Umbilical cord (tissue), 2 donors: ENCODE data around the gene SLC8A2. TPM values are rescaled to one million over a fixed set of nuclear protein-coding genes. Genes with fewer than 3 reads are reported as not detected.

Experiments used
- DNase-seq: peaks from one replicate; pipeline ENCODE4 v3.0.0-alpha.2; 2015; ENCODE audit warnings: low spot score
- total RNA-seq: library from RNA; depleted of rRNA; stranded (reverse); fragments of >200 nt; gene quantifications from one replicate; pipeline ENCODE4 v1.2.3, GENCODE V29; 2014; ENCODE audit warnings: low replicate concordance; ENCODE audit not compliant: insufficient read depth

Gene SLC8A2
- total RNA-seq, 1 donor from 2014 or later: 4.8 TPM

DNA sequence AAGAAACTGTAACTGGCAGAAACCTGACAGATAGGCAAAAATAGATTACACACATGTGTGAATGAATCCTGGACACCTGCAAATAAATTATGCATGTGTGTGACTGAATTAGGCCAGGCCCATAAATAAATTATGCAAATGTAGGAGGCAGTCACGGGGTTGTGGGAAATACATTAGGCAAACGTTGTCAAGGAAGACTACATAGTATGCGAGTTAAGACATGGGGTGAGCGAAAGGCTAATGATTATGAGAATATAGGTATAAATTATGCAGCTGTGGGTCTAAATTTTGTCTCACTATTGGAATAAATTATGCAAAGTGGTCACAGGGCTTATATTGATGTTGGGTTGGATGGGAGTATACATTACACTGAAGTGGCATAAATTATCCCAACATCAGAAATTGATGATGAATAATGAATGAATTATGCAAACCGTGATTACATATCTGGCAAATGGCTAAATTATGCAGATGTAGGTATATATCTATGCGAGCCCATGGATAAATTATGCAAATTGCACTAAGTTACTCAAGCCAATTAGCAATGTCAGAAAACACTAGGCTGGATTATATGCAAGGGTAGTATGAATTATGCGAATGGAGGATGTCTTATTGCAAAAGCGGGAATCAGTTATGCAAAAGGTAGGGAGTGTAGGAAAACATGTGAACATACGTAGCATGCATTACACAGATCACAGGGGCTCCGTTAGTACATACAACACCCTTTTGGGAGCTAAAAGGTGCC is 6.8 kb downstream of the SLC8A2 start:
- DNase-seq: no peak

GRCh38 chr19:47461876-47462275 is 9.8 kb downstream of the SLC8A2 start:
- DNase-seq: no peak

DNA sequence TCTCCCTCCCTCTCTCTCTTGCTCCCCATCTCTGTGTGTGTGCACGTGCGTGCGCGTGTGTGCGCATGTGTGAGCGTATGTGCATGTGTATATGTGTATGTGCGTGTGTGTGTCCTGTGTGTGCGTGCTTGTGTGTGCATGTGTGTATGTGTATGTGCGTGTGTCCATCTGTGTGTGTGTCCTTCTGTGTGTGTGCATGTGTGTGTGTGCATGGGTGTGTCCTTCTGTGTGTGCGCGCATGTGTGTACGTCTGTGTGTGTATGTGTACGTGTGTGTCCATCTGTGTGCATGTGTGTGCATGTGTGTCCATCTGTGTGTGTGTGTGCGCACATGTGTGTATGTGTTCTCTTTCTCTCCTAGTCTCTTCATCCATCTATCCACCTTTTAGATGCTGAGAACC is 12.2 kb downstream of the SLC8A2 start:
- no peak for DNase-seq

DNA sequence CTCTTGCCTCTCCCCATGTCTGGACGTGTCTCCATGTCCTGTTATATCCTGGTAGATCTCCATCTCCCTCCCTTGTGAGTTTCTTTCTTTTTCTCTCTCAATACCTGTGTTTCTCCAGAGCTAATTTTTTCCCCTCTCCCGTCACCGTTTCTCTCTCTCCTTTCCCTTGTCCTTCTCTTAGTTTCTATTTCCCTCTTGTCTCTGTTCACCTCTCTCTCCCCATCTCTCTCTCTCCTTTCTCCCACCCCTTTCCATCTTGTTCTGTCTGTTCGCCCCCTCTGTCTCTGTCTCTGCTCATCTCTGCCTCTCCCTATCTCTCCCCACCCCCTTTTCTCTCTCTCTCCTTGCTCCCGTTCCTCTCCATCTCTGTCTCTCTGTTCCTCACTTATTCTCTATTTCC is 13.0 kb downstream of the SLC8A2 start:
- DNase-seq: no peak

DNA sequence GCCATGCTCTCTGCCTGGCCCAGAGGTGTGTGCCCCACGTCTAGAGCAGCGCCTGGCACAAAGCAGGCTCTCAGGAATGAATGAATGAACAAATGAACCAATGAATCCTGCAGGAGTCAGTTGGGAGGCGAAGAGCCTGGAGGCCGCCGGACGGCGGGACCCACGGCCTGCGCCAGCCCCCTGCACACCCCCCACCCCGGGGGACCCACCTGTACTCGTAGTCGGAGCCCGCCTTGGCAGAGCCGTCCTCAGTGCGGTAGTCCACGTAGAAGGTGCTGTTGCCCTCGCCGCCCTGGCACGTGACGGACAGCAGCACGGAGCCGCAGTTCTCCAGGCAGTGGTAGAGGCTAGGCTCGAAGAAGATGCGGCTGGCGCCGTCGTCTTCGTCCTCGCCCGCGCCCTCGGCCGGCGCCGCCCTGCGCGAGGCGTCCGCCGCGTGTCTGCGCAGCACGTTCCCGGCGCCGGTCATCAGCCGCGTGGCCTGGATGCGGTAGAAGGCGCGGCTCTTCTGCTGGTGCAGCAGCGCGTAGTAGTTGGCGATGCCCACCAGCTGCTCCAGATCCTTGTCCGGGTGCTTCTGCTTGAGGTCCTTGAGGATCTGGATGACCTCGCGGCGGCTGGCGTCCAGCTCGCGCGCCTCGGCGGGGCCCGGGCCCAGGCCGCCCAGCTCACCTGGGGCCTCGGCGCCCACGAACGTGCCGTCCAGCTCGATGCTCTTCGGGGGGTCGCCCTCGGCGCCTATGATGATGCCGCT is 14.8 kb downstream of the SLC8A2 start:
- no peak for DNase-seq

DNA sequence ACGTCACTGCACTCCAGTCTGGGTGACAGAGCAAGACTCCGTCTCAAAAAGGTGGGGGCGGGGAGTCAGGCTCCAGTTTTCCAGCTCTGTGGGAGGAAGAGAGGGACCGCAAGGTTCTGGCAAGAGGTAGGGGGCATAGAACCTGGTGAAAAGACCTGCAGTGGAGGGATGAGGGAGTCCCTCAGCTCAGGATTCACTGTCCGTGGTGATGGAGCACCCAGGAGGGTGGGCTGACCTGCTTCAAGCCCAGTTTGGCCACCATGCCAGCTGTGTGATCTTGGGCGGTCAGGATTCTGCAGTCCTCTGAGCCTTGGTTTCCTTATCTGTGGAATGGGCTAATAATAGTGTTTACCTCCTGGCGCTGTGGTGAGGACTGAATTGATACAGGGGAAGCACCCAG is 21.2 kb downstream of the SLC8A2 start:
- no peak for DNase-seq

DNA sequence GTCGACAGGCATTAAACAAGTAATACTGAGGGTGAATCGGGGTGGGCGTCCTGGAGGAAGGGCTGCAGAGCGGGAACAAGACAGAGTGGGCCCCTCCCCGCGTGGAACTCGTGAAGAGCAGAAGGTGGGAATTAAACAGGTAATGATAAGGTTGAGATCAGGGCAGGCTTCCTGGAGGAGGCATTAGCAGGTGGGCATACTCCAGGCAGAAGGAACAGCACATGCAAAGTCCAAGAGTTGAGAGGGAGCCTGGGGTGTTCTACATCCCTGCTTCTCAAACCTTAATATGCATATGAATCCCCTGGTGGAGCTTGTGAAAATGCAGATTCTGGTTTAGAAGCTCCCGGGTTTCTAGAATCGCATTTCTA is 23.3 kb downstream of the SLC8A2 start:
- no peak for DNase-seq

DNA sequence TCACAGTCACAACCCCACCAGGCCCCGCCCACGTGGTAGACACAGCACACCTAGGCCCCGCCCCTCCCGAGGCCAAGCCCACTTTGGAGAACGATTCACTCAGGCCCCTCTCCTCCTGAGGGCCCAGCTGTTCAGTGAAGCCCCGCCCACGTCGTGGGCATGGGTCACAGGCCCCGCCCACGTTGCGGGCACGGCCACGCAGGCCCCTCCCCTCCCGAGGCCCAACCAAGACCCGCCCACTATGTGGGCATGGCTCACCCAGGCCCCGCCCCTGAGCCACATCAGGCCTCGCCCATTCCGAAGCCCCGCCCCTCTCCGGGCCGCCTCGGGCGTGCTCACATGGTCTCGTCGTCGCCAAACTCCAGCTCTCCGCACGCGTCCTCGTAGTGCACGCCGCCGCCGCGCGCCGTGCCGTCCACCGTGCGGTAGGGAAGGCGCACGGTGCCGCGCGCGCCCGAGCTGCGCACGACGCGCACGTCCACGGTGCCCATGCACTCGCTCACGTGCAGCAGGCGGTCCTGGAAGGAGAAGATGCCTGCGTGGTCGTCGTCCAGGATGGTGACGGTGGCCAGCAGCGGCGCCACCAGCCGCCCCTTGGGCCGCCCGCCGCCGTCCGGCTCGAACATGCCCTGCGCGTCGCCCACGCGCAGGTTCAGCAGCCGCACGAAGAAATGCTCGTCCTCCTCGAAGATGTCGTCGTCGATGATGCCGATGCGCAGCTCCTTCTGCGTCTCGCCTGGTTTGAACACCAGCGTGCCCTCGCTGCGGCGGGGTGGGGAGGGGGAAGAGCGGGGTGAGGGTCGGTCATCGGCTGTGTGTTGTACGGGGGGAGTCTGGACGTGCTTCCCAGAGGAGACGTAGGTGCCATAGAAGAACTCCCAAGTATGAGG is 24.0 kb downstream of the SLC8A2 start:
- DNase-seq: peak; percentile 28

DNA sequence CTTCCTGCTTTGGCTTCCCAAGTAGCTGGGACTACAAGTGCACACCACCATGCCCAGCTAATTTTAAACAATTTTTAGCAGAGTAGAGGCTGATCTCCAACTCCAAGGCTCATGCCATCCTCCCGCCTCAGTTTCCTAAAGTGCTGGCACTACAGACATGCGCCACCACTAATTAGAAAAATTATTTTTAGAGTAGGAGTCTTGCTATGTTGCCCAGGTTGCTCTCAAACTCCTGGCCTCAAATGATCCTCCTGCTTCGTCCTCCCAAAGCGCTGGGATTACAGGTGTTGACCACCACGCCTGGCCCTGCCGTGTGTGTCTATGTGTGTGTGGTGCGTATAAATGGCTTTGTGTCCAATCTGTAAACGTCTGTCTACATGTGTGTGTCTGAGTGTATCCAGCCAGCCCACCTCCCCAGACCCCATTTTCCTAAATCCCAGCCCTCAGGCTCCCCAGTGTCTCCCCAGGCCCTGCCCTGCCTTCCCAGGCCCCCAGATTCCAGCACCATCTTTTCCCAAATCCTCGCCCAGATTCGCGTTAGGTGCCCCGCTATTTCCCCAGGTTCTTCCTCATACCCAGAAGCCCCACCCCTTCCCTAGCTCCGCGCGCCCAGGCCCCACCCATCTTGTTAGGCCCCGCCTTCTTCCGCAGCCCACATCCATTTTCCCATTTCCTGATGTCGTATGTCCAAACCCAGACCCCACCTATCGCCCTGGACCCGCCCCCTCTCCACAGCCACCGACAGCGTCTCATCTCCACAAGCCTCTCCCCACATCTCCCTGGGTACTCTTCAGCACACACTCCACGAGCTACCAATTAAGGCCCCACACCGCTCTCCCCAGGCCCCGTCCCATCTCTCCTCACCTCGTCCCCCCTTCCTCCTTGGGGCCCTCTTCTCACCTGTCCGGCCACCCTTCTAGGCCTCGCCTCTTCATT is 24.9 kb downstream of the SLC8A2 start:
- no peak for DNase-seq

- peak; percentile 35 for DNase-seq
Observed at GRCh38 chr19:47445937-47446402, 25.7 kb downstream of the SLC8A2 start.

- DNase-seq: no peak
Observed at GRCh38 chr19:47445527-47445926, 26.2 kb downstream of the SLC8A2 start.

GRCh38 chr19:47444388-47444821 is 27.3 kb downstream of the SLC8A2 start:
- no peak for DNase-seq

DNA sequence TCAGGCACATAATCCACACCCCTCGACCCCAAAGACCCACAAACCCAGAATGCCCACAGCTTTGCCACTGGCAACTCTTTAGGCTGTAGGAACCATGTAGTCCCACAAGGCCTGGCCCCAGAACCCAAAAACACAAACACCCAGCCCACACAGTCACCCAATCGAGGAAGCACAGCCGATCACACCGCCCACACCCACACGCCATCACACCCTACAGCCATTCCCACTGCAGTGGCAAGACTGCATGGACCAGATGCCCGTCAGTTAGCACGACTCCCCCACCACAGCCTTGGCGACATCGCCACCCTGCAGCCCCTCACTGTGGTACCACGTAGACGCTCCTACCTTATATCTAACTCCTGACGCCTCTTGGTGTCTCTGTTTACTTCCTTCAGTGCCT is 28.4 kb downstream of the SLC8A2 start:
- DNase-seq: no peak

GRCh38 chr19:47438793-47439220 is 32.9 kb downstream of the SLC8A2 start:
- no peak for DNase-seq

DNA sequence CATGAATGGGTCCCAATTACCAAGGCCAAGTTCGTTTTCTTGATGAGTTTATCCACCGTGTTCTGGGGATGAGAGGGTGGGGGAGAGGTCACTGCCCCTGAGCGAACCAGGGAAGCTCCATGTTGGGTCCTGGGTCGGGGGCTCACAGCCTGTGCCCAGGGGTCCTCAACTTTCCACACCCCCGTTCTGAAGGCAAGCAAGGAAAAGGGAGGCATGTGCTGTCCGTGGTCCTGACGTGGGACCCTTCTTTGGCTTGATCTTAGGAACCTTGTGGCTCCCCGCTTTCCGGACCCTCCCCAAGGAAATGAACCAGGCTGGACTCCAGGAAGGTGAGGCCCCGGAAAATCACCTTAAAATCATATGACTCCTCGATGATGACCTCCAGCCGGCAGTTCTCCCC is 34.2 kb downstream of the SLC8A2 start:
- DNase-seq: no peak

- DNase-seq: peak; percentile 69
Observed at GRCh38 chr19:47436712-47437401, 34.8 kb downstream of the SLC8A2 start.

DNA sequence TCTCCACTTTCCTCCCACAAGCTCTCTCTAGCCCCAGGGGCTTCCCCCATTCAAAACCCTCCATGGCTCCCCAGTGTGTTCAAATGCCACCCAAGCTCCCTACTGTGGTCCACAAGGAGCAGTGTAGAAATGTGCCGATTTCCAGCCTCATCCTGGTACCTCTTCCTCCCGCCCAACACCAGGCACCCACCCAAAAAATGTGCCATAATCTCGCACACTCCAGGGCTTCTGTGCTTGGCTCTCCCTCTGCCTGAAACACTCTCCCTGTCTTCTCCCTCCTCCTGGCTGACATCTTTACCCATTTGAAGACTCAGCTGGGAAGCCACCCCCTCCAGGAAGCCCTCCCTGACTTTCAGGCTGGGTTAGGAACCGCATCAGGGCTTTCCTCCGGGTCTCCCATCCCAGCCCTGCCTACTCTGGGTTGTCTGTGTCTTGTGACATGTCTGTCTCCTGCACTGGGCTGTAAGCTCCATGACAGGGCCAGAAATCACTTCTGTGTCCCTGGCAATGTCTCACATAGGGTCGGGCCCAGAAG is 35.7 kb downstream of the SLC8A2 start:
- no peak for DNase-seq

- no peak for DNase-seq
Observed at GRCh38 chr19:47435196-47435595, 36.5 kb downstream of the SLC8A2 start.

GRCh38 chr19:47434088-47434487 is 37.6 kb downstream of the SLC8A2 start:
- no peak for DNase-seq

DNA sequence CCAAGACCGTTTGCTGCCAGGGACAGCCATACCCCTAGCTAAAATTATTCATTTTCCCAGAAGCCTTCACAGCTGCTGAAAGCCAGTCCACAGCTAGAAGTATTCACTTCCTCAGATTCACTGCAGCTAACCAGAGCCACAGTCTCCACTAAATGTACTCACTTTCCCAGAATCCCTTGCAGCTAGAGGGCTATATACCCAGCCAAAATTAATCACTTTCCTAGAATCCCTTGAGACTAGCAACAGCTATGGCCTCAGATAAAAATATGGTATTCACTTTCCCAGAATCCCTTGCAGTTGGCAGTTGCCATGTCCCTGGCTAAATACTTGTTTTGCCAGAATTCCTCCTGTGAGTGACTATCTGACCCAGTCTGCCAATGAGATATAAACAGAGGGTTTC is 38.6 kb downstream of the SLC8A2 start:
- DNase-seq: no peak
